PFSK-1 (cell line): ENCODE results near the gene UTS2R.

Experiments
- FOXP2 ChIP-seq: optimal IDR thresholded peaks from 2 replicates; pipeline ENCODE3; 2011; ENCODE audit warnings: borderline replicate concordance, control low read depth, inconsistent platforms; ENCODE audit not compliant: insufficient read depth; ENCODE audit errors: extremely low read length, extremely low read depth
- SIN3A ChIP-seq: IDR thresholded peaks from 2 replicates; pipeline ENCODE4 v1.6.1; 2012; ENCODE audit warnings: mild to moderate bottlenecking, low read length, moderate library complexity, borderline replicate concordance; ENCODE audit not compliant: insufficient read depth
- TF ChIP-seq, protein P1 (sequence below), 2 experiments: IDR thresholded peaks; 2 replicates each; pipeline versions ENCODE4 v1.6.1 to v1.8.0; 2011 to 2012; ENCODE audit warnings: low read depth in 2 of 2, low read length in 2 of 2, control low read depth in 1 of 2, inconsistent platforms in 1 of 2, mild to moderate bottlenecking in 1 of 2, moderate library complexity in 1 of 2; ENCODE audit not compliant: insufficient read depth in 1 of 2

DNA sequence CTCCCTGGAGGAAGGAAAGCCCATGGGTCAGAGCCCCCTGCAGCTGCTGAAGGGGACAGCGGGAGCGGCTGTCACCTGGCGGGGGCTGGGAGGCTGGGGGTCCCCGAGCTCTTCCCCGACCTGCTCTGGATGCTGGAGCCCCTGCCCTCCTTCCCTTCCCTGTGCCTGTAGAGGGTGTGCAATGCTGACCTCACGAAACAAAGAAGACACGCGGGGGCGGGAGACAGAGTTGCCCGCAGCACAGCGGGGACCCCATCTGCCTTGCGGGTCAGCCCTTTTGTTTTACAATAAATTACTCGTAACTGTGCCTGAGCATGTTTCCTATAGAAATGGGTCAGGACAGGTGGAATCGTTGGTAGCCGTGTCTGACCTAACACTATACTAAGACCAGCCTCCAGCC is 44.3 kb upstream of the UTS2R start:
- TF ChIP-seq FOXP2 (no peak), SIN3A (no peak)
- TF ChIP-seq, protein P1, sequence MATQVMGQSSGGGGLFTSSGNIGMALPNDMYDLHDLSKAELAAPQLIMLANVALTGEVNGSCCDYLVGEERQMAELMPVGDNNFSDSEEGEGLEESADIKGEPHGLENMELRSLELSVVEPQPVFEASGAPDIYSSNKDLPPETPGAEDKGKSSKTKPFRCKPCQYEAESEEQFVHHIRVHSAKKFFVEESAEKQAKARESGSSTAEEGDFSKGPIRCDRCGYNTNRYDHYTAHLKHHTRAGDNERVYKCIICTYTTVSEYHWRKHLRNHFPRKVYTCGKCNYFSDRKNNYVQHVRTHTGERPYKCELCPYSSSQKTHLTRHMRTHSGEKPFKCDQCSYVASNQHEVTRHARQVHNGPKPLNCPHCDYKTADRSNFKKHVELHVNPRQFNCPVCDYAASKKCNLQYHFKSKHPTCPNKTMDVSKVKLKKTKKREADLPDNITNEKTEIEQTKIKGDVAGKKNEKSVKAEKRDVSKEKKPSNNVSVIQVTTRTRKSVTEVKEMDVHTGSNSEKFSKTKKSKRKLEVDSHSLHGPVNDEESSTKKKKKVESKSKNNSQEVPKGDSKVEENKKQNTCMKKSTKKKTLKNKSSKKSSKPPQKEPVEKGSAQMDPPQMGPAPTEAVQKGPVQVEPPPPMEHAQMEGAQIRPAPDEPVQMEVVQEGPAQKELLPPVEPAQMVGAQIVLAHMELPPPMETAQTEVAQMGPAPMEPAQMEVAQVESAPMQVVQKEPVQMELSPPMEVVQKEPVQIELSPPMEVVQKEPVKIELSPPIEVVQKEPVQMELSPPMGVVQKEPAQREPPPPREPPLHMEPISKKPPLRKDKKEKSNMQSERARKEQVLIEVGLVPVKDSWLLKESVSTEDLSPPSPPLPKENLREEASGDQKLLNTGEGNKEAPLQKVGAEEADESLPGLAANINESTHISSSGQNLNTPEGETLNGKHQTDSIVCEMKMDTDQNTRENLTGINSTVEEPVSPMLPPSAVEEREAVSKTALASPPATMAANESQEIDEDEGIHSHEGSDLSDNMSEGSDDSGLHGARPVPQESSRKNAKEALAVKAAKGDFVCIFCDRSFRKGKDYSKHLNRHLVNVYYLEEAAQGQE (IDR thresholded peaks at IDR 0.05; ENCODE audit: insufficient read depth in 1 of 2, low read depth in 2 of 2, low read length in 2 of 2), result no peak
